ENCODE data around the gene PERP.

PERP gene

DNA sequence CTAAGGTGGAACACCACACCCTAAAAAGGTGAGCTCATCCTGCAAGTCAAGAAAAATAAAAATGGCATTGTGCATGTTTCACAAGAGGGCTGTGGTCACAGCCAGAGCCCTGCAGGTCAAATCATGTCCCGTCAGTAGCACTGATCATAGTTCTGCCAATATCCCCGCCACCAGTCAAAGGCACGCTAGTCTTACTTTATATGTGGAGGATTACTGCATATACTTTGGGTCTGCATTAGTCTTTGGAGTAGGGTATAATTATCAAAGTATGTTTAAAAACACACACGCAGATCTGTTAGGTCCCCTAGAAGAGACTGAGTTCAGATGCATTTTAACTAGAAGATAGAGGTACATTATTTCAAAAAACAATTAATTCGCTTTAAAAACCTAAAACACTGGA is 1.8 kb downstream of the PERP start:
- TF ChIP-seq ZBTB7A (IDR thresholded peaks at IDR 0.05; ENCODE audit: low read depth) (no peak), REST (IDR thresholded peaks at IDR 0.05; ENCODE audit: low read depth) (no peak), FOXM1 (IDR thresholded peaks at IDR 0.05; ENCODE audit: borderline replicate concordance, low read depth) (no peak), TEAD4 (IDR thresholded peaks at IDR 0.05) (no peak), YY1 (IDR thresholded peaks at IDR 0.05; ENCODE audit: low read depth) (no peak), RAD21 (IDR thresholded peaks at IDR 0.05; ENCODE audit: low read depth) (no peak), NFIC (IDR thresholded peaks at IDR 0.05) (no peak), TCF12 (IDR thresholded peaks at IDR 0.05; ENCODE audit: low read depth) (no peak), EGR1 (IDR thresholded peaks at IDR 0.05) (no peak), TAF1 (IDR thresholded peaks at IDR 0.05; ENCODE audit: low read depth) (no peak), CREB1 (IDR thresholded peaks at IDR 0.05; ENCODE audit: low read depth) (no peak), CEBPB (IDR thresholded peaks at IDR 0.05) (no peak), EP300 (IDR thresholded peaks at IDR 0.05; ENCODE audit: borderline replicate concordance) (no peak)
- TF ChIP-seq, protein P1, sequence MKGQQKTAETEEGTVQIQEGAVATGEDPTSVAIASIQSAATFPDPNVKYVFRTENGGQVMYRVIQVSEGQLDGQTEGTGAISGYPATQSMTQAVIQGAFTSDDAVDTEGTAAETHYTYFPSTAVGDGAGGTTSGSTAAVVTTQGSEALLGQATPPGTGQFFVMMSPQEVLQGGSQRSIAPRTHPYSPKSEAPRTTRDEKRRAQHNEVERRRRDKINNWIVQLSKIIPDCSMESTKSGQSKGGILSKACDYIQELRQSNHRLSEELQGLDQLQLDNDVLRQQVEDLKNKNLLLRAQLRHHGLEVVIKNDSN (IDR thresholded peaks at IDR 0.05) = no peak
- TF ChIP-seq, protein P2, sequence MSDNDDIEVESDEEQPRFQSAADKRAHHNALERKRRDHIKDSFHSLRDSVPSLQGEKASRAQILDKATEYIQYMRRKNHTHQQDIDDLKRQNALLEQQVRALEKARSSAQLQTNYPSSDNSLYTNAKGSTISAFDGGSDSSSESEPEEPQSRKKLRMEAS (IDR thresholded peaks at IDR 0.05) = no peak

GRCh38 chr6:138104618-138105213 is 2.5 kb downstream of the PERP start:
- TF ChIP-seq REST (IDR thresholded peaks at IDR 0.05; ENCODE audit: low read depth) (no peak), YY1 (IDR thresholded peaks at IDR 0.05; ENCODE audit: low read depth) (no peak), CEBPB (IDR thresholded peaks at IDR 0.05) (no peak), ZBTB7A (IDR thresholded peaks at IDR 0.05; ENCODE audit: low read depth) (no peak), TAF1 (IDR thresholded peaks at IDR 0.05; ENCODE audit: low read depth) (no peak), NFIC (IDR thresholded peaks at IDR 0.05) (no peak), EGR1 (IDR thresholded peaks at IDR 0.05) (no peak), FOXM1 (IDR thresholded peaks at IDR 0.05; ENCODE audit: borderline replicate concordance, low read depth) (no peak), TEAD4 (IDR thresholded peaks at IDR 0.05) (no peak), EP300 (IDR thresholded peaks at IDR 0.05; ENCODE audit: borderline replicate concordance) (no peak), RAD21 (IDR thresholded peaks at IDR 0.05; ENCODE audit: low read depth) (no peak), CREB1 (IDR thresholded peaks at IDR 0.05; ENCODE audit: low read depth) (no peak), TCF12 (IDR thresholded peaks at IDR 0.05; ENCODE audit: low read depth) (no peak)
- TF ChIP-seq, protein P2 (IDR thresholded peaks at IDR 0.05) = no peak
- TF ChIP-seq, protein P1 (IDR thresholded peaks at IDR 0.05) = no peak

DNA sequence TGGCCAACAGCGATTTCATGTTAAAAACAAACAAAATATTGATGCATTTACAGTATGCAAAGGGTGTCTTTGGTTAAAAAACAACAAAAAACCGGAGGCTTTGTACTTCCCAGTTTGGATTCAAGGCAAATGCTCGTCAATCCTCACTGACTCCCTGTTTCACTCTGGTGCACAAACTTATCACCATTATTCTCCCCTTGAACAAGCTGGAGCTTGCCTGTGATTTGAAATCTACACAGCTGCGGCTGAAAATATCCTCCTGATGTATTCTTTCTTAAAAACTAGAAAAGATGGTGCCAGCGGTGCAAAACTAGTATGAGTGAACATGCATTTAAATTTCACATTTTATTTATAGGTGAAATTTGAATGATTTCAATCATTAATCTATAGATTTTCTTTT is 3.3 kb downstream of the PERP start:
- TF ChIP-seq, protein P2 (IDR thresholded peaks at IDR 0.05) = no peak
- TF ChIP-seq TCF12 (IDR thresholded peaks at IDR 0.05; ENCODE audit: low read depth) (no peak), REST (IDR thresholded peaks at IDR 0.05; ENCODE audit: low read depth) (no peak), NFIC (IDR thresholded peaks at IDR 0.05) (no peak), TAF1 (IDR thresholded peaks at IDR 0.05; ENCODE audit: low read depth) (no peak), RAD21 (IDR thresholded peaks at IDR 0.05; ENCODE audit: low read depth) (no peak)

DNA sequence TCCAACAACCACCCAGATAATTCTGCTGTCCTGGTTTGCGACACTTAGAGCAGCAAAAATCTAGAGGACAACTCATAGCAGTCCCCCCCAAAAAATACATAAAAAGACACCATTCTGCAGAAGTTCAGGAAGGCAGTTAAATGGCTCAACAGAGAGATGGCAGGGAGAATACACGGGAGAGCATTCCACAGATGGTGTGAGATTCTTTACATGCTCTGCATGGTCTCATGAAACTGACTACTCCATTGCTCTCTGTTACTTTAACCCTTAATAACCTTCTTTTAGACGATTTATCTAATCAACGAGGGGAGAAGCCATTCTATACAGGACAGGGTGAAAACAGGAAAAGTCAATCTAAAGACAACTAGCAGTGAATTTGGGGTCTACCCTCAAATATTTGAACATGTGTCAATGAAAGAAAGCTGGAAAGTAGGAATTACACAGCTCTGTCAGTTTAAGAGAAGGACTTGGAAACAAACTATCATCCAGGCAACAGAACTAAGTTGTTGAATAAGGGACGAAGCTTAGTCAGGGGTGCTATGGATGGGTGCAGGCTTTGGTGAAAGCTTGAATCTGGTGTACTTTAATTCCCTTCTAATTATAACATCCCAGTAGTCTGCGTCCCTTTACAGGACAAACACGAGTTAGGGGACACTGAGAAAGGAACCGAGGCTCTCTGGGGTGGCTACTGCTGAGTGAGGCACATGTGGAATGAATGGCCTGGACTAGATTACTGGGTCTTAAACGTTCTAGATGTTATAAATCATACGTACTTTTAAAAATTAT is 5.1 kb downstream of the PERP start:
- no peak for TF ChIP-seq TAF1 (IDR thresholded peaks at IDR 0.05; ENCODE audit: low read depth)
- no peak for TF ChIP-seq CREB1 (IDR thresholded peaks at IDR 0.05; ENCODE audit: low read depth)
- no peak for TF ChIP-seq YY1 (IDR thresholded peaks at IDR 0.05; ENCODE audit: low read depth)
- no peak for TF ChIP-seq FOXM1 (IDR thresholded peaks at IDR 0.05; ENCODE audit: borderline replicate concordance, low read depth)
- no peak for TF ChIP-seq TCF12 (IDR thresholded peaks at IDR 0.05; ENCODE audit: low read depth)
- TF ChIP-seq, protein P1 (IDR thresholded peaks at IDR 0.05) = no peak
- TF ChIP-seq TEAD4 (IDR thresholded peaks at IDR 0.05) = no peak
- TF ChIP-seq, protein P2 (IDR thresholded peaks at IDR 0.05) = no peak
